GM21576 (cell line): ENCODE measurements around the gene MUSTN1.

ENCODE experiments used
- ATAC-seq: cut with Tn5 transposase; IDR thresholded peaks from one replicate; pipeline ENCODE4 v1.9.1; 2021; ENCODE audit warnings: mild to moderate bottlenecking, moderate library complexity; ENCODE audit not compliant: unreplicated experiment

The MUSTN1 gene

DNA sequence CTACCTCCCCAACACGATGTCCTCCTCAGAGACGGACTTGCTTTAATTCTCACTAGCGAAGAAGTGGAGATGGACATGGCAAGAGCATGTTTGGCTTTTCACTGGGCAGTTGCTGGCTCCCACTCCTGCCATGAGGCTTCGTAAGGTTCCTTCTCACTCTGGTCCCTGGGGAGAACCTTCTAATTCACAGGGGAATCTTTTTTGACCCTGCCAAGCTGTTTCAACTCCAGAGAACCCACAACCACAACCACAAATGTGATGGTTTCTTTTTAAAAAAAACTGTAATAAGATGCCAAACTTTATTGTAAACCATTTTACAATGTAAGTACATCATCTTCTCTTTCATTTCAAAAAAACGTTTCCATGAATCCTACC, 1.6 kb upstream of the MUSTN1 start:
- ATAC-seq: no peak

DNA sequence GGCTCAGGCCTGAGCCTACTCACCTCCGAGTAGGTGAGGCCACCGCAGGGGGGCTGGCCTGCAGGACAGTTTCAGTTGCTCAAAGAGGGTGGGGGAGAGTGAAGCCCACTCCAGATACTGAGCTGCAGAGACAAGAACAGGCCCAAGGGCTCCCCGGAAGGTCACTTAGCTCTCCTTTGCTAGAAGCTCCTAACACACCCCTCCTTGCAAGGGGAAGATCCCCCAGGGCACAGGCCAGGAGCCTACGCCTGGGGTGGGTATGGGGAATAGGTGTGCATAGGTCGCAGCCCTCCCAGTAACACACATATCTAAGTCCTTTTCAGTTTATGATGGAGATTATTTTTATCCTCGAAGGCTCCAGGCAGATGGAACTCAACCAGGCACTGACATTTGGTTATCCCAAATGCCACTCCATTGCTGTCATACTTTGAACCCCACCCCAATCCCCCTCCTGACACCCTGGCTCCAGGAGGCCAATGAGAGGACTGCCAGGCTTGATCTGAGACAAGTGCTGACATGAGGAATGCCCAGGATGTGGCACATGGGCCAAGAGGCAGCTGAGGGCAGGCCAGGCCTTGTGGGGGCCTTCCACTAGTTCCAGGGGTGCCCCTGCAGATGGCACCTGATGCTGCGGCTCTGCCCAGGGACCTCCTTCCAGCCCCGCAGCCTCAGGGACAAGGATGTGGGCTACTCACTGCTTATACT, 1.1 kb upstream of the MUSTN1 start:
- no peak for ATAC-seq

DNA sequence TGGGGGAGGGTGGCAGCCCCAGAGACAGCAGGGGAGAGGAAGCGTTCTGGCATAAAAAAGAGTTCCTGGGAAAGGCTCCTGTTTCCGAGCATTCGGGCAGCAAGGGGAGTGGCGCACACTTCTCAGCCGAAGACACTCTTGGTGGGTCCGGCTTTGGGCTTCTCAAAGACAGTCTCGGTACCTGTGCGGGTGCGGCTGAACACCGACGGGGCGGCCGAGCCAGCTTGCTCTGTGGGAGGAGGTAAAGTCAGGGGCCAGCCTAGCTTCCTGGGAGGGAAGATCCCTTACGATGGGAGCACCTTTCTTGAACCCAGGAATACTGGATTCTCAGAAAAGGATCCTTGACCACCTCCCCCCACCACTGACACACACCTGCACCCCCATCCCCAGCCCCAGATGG, 1.6 kb downstream of the MUSTN1 start:
- ATAC-seq: no peak

DNA sequence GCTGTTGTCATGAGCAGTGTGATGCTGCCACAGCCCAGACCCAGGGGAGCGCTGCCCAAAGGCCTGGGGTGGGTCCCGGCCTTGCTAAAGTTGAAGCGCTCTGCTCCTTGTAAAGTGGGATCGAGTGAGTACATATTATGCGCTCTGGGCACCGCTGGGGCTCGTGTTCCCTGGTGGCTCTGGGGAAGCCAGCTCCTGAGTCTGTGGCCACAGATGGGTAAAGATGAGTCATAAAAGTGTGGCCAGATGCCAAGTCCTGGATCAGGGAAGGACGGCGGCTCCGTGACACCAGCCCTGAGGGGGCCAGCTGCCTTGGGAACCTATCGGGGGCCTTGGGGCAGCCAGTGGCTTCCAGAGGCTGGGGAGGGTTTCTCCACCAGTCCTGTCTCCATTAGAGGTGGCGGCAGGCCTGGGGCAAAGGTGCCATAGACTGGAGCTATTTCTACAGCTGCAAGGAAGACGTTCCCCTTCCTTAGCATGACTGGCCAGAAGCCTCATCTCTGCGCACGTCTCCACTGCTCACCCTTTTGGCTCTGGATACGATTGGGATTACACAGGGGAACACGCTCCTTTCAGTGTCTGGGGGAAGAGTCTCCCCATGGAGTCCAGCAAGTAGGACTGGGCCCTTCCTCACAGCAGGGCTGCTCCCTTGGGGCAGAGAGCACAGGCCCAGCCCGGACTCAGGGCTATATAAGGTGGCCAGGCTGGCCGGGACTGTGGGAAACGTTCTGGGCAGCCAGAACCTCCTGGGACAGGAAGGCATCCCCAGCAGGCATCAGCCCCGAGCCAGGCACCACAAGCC, 3.1 kb downstream of the MUSTN1 start:
- ATAC-seq: no peak

DNA sequence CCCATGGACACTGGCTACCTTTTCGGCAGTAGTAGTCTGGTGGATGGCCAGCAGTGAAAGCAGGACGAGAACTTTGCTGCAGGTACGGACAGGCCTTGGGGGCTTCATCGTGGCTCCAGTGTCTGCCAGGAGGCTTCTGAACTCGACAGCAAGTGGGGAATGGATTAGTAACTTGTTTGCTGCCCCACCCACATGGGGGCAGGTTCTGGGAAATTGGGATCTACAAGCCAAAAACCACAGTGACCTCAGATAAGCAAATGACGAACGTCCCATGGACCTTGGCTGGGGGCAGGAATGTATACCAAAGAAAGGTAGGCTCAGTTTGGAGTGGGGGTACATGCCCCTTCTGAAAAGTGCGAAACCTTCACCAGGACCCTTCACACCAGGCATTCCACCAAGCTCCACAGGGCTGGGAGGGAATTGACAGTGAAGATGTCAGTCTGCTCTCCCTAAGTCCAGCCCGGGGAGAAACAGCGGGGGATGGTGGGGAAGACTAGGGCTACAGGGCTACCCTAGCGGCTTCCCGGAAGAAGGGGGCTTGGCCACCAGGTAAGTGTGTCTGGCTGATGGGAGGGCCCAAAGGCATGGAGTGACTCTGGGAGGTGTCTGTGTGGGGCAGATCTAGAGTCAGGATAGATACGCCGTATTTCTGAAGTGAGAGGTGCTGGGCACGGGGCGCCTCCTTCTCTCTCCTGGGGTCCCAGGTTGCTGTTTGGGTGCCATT, 4.1 kb downstream of the MUSTN1 start, which contains the start of gene ITIH4:
Gene ITIH4, minus strand, starts transcription at position 138 of the 724 bp plus-strand sequence. Its CDS starts 30 bp downstream, at position 108.
- ATAC-seq: no peak

DNA sequence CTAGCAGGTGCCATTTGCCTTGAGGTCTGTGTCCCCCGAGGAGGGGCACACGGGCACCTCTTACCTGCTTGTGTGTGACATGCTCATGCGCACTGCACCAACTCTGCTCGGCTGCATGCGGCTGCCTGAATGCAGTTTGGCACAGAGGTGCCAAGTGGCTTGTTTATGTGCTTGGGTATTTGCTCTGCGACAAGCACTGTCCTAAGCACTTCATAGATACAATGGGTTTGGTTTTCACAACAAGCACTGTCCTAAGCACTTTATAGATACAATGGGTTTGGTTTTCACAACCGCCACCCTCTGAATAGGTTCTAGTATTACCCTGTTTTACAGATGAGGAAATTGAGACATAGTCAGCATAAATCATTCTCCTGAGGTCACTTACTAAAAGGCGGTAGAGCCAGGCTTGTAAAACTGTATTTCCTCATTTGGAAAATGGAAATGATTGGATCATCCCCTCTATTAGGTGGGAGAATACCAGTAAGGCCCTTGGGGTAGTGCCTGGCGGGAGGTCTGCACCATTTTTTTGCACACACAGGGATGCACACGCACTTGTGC, 4.8 kb downstream of the MUSTN1 start:
- ATAC-seq: no peak

DNA sequence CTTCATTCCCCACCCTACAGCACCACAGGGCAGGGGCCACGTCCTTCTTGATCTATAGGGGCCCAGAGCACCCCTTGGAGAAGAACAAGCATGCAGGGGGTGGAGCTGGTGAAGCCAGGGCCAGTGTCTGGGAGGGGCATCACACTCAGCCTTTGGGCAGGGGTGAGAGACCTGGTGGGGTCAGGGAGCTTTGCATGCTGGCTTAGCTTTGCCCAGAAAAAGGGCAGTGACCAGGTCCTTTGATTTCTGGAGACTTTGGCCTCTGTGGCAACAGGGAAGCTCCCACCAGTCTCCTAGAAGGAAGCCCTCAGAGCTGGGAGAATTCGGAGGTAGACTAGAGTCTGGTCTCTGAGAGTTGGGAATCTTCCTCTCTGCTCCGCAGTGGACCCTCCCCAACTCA, 5.3 kb downstream of the MUSTN1 start:
- ATAC-seq: no peak

DNA sequence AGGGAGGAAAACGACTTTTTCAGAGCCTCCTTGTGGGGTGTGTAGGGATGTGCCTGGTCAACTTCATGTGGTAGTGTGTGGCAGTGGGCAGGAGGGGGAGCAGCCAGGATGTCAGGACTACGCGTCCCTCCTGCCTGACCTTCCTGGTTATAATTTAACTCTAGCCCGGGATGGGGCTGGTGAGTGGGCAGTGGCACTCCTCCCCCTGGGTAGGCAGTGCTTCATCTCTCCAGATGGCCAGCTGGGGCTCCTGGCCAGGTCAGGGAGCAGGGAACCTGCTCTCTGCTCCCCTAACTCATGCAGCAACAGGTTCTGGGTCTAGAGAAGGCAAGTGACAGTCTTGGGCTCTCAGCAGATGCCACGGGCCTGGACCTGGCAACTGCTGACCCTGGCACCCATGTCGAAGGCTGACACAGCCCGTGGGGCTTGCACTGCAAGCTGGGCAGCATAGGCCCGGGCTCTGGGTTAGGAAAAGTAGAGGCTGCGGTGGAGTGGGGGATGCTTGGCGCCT, 6.9 kb downstream of the MUSTN1 start:
- ATAC-seq: no peak

DNA sequence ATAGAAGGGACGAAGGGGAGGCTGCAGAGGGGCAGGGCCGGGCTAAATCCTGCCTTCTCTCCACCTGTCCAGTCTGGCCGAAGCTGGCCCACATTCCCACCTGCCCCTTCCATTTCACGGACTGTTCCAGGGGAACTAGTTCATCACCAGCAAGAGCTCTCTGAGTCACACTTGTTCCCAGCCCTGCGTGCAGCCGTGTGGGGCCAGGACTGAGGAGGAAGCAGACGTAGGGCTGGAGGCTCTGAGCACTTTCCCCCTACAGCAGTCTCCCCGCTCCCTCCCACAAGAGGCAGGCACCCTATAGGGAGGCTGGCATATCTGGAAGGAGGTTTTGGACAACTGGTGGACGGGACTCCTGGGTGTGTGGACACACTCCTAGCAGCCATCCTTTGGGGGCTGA, 7.4 kb downstream of the MUSTN1 start:
- no peak for ATAC-seq

DNA sequence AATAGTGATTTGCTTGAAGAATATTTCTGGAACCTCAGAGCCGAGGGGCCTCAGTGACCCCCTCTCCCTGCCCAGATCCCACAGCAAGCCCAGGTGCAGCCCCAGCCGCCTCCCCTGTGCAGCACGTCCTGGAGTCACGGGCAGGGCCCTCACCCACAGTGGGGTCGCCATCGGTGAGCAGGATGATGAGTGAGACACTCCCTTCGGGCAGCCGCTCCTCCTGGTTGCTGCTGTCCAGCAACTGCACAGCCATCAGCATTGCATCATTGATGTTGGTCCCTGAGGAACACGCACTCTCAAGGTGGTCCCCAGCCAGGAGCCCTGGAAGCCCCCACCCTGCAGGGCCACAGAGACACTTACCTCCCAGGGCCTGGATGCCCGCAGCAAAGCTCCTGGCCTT, 10.8 kb downstream of the MUSTN1 start:
- no peak for ATAC-seq

DNA sequence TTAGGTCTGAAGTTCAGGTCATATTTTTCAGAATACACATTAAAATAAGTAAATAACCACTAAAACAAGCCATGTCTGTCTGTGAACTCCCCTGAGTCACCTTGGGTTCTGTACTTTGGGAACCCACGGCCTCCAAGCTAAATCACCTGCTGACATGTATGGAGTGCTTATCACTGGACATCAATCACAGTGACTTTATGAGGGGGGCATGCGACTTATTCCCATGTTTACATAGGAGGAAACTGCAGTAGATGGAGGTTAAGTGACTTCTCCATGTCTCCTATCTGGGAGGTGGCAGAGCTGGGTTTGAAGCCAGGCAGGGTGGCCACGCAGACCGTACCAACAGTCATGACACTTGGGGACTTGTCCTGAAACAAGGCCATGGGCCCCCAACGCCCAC, 12.5 kb downstream of the MUSTN1 start:
- ATAC-seq: no peak

DNA sequence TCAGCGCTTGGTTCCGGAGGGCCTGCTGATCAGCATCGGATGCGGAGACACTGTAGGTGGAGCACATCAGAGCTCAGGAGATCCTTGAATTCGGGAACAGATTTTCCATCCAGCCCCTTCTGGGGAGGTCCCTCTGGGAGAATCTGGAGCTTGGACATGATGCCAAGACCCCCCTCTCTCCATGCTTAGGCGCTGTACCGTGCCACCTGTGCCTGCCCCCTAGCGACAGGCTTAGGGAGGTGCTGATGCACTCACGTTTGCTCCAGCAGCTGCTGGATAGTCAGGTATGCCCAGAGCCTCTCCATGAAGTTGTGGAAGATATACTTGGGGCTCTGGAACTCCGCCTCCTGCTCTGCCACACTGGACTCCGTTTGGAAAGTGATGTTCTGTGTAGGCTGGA, 14.1 kb downstream of the MUSTN1 start:
- no peak for ATAC-seq

DNA sequence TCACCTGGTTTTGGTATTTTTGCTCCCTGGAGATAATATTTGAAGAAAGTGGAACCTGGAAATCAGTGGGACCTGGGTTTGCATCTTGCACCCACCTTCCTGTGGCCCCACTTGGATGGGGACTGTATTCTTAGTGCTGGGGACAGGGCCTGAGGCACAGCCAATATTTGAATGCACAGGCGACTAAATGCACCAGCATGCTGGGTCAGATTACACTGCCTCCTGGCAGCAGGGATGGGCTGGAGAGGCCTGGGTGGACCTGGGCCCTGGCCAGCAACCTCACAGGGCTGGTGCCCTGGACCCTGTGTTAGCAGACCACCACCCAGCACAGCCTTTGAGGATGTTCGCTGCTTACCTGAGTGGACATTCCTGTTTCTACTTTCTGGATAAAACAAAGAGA, 14.9 kb downstream of the MUSTN1 start:
- no peak for ATAC-seq

DNA sequence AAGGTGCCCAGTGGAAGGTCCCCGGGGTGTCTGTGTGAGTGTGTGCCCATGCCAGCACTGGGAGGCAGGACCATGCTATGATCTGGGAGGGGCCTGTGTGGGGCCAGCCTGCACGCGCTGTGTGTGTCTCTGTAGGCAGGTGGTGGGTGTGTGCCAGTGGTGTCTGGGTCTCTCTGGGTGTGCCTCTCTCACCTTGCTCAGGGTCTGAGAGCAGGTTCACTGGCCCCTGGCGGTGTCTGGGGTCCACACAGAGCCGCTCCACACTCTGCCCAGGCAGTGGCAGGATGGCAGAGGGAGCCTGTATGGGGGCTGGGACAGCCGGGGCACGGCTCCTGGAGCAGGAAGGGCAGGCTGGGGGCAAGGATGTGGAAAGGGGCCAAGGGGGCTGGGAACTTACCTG, 17.0 kb downstream of the MUSTN1 start:
- ATAC-seq: no peak

DNA sequence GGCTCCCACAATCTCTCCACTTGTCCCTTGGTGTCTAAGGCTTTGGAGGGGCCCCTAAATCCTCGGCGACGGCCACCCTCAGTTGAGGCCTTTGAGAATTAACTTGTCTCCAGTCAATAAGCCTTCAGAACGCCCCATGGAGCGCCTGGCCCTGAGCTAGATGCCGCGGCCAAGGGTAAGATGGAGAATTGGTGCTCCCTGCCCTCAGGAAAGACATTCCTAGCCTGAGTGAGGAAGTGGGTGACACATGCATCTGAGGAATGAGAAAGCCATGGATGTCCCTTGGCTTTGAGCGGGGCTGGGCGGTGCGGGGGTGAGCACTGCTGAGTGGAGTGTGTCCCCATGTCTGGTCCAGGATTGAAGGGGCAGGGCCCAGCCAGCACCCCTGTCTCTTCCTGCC, 17.6 kb downstream of the MUSTN1 start:
- no peak for ATAC-seq

DNA sequence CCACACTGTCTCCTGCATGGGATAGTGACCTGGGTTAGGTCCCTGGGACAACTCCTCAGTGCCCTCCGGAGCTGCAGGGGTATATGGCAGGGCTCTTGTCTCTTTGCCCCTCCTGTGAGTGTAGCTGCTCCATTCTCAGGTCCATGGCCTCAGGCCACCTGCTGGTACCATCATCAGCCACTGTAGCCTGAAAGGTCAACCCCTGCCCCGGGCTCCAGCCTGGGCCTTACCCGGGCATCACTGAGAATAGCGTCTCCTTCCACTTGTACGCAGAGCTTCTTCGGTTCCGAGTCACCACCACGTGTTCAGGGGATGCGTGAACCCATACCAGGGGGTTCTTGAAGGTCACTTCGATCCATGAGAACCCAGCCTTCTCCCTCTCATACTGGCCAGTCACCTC, 18.2 kb downstream of the MUSTN1 start:
- no peak for ATAC-seq

DNA sequence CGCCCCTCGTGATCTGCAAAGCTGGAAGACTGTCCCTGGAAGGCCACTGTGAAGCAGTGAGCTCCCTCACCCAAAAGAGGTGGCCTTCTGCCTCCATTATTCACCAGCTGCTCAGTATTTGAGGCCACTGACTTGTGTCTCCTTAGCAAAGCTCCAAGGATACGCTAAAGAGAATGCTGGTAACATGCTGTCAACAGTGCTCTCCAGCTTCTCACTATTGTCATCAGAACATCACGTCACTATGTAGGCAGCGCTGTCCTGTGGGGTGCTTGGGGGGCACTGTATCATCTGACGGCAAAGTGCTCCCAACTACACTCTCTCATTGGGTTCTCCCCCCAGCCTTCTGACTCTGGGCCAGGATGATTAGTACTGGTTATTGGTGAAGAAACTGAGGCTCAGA, 18.6 kb downstream of the MUSTN1 start:
- no peak for ATAC-seq

DNA sequence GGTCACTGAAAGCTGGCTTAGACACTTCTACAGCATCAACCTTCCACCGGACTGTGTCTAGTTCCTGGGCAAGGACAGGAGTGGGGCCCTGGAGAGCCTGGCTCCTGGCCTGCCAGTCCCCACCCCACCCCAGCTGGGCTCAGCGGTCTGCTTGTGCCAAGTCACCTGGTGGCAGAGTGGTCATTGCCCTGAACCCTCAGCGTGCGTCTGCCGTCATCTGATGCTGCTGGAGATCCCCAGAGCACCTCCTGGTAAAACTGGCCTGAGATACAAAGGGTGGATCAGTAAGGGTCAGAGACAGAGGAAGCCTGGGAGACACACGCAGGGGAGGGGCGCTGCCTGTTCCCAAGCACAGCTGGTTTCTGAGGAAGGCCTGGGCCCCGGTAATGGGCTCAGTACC, 21.0 kb downstream of the MUSTN1 start:
- no peak for ATAC-seq

DNA sequence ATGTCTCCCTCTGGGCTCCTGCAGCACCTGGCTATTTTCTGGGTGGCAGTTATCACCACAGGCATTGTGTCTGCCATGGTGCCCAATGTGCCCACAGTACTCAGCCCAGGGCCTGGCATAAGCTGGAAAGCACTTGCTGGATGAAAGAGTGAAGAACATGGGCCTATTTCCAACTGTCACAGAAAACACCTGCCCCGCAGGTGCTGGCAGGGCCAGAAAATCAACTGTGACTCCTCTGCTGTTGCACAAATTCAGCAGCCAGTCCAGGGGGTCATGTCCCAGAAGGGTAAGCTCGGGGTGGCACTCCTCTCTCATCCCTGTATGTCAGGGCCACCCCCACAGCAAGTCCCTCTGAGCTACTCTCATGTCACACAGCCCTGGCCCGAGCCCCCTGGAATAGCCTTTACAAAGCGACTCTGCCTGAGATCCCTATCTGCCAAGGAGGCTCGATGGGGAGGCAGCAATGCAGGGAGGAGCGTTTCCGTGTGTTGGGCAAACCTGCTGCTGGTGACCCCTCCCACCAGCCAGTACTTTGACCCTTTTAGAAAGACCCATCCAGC, 23.3 kb downstream of the MUSTN1 start:
- no peak for ATAC-seq

DNA sequence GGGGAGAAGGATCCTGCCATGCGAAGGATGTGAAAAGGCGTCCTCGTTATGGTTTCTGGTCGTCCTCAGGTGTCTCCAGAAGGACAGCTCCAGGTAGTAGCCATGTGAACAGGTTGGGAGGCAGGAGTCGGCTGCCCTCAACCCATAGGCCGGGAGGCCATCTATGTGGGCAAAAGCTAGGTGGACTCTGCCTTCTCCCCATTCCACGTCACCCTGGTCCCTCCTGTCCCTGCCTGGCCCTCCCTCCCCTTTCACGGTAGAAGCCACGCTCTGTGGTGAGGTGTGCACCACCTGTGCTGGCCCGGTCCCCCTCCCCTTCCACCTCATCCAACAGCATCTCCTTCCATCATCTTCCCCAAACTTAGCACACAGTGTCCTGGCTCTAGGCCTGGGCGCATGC, 23.9 kb downstream of the MUSTN1 start:
- no peak for ATAC-seq
